Measurements from ENCODE around the gene ATP11B.

The ATP11B gene

DNA sequence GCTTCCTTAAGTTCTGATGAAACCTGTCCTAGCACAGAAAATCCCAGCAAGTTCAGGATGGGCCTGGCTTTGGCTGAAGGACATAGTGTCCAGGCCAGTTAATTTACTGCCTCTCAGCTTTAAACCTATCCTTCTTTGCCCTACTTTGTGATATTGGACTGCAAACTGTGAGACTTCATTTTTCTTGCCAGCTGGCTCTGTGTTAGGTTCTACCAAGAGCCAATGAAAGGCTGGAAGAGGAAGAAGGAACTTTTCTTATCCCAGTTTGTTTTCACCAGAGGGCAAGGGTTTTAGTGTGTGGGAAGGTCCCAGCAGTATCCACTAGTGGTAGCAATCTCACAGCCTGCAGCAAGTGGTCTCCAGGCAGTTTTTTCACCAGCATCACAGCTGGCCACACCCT is 168.9 kb downstream of the ATP11B start:
- peak in 1 of 2 experiments; percentile 27 for DNase-seq (ENCODE audit: low read depth in 1 of 2, low spot score in 1 of 2)
- no peak for TF ChIP-seq JUND (IDR thresholded peaks at IDR 0.05; ENCODE audit: low read depth)
- in situ Hi-C loops (cut with HindIII; ENCODE audit: low pct_unique_long_range_greater_than_20kb, low sequenced_read_pairs): no loop called here

- in situ Hi-C loops (cut with HindIII; ENCODE audit: low pct_unique_long_range_greater_than_20kb, low sequenced_read_pairs): no loop called here
- no peak for TF ChIP-seq JUND (IDR thresholded peaks at IDR 0.05; ENCODE audit: low read depth)
- no peak for DNase-seq (ENCODE audit: low read depth in 1 of 2, low spot score in 1 of 2)
These were observed 170.9 kb downstream of the ATP11B start for GRCh38 chr3:182964179-182964578.

DNA sequence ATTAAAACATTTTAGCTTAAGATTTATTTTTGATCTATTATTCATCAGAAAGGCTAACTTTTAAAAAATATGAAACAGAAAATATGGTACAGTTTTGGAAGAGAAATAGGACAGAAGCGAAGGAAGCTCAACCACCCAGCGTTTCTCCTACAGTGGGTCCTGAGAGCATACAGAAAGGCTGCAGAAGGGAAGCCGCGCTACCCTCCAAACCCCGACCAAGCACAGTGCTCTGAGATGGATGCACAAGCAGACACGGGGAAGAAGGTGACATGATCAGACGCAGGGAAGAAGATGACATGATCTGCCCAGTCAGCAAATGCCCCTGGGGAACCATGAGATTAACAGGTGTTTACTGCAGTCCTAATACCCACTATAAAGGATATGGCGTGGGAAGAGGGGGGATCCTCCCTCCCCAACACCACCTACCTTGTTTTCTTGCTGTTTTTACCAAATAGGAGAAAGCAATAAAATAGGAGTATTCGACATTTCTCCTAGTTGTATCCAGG is 172.6 kb downstream of the ATP11B start:
- TF ChIP-seq JUND (IDR thresholded peaks at IDR 0.05; ENCODE audit: low read depth): no peak
- no peak for DNase-seq (ENCODE audit: low read depth in 1 of 2, low spot score in 1 of 2)
- in situ Hi-C loops (cut with HindIII; ENCODE audit: low pct_unique_long_range_greater_than_20kb, low sequenced_read_pairs): no loop called here

DNA sequence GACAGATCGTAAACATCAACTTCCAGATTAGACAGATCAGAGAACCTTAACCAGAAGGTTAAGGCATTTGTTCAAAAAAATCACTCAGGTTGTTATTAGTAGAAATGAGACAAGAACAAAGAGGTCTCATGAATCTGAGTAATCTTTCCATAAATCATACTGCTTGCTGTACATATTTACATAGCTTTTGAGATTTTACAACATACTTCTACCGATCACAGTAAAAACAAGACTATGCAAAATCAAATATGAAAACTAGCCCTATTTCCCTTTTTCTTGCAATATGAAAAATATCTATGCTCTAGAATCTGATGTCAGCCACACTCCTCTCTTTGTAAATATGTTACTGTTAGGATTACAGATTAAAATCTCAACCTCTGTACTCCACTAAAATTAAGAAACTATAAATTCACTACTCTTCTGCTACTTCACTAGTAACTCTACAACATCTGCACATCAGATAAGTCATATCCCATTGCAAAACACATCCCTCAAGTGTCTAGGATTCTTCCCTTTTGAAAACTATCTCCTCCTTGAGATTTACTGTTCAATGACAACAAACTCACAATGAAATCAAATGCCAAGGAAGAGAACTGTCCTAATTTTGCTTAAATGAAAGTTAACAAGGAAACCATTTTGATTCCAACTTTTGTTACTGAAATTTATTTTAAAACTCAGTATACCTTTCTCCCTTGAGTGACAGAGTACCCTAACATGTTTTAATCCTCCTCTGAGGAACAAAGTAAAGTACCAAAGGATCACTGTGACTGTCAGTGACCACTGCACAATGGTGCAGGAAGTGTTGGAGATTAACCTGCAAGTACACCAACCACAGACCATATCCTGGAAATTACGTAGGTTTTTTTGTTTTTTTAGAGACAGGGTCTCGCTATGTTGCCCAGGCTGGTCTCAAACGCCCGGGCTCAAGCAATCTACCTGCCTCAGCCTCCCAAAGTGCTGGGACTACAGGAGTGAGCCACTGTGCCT is 174.2 kb downstream of the ATP11B start:
- no peak for TF ChIP-seq JUND (IDR thresholded peaks at IDR 0.05; ENCODE audit: low read depth)
- in situ Hi-C loops (cut with HindIII; ENCODE audit: low pct_unique_long_range_greater_than_20kb, low sequenced_read_pairs): no loop called here
- DNase-seq (ENCODE audit: low read depth in 1 of 2, low spot score in 1 of 2): no peak

DNA sequence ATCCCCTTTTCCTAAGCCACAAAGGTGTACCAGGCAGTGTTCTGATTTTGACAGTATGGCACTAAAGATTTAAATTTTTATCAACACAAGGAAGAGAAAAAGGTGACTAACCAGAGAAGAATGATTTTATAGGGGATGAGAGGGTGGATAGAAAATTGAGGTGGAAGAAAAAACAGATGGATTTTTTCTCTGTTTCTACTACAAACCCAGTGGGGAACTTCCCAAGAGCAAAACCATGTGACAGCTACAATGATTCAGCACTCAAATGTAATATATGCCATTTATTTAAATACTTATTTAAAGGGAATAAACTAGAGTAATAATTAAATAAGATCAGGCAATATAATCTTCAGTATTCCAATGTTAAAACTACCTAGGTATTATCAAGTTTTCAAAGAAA is 176.0 kb downstream of the ATP11B start:
- DNase-seq (ENCODE audit: low read depth in 1 of 2, low spot score in 1 of 2): no peak
- in situ Hi-C loops (cut with HindIII; ENCODE audit: low pct_unique_long_range_greater_than_20kb, low sequenced_read_pairs): no loop called here
- TF ChIP-seq JUND (IDR thresholded peaks at IDR 0.05; ENCODE audit: low read depth): no peak

DNA sequence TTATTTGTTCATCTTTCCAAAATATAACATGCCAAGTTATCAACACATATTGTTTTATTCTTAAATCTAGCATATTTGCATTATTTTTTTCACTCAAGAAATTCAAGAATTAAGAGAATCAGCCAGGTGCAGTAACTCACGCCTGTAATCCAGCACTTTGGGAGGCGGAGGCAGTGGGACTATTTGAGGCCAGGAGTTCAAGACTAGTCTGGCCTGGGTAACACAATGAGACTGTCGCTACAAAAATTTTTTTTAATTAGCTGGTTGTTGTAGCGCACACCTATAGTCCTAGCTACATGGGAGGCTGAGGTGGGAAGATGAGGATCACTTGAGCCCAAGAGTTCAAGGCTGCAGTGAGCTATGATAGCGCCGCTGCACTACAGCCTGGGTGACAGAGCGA is 176.5 kb downstream of the ATP11B start:
- in situ Hi-C loops (cut with HindIII; ENCODE audit: low pct_unique_long_range_greater_than_20kb, low sequenced_read_pairs): no loop called here
- TF ChIP-seq JUND (IDR thresholded peaks at IDR 0.05; ENCODE audit: low read depth): no peak
- no peak for DNase-seq (ENCODE audit: low read depth in 1 of 2, low spot score in 1 of 2)

DNA sequence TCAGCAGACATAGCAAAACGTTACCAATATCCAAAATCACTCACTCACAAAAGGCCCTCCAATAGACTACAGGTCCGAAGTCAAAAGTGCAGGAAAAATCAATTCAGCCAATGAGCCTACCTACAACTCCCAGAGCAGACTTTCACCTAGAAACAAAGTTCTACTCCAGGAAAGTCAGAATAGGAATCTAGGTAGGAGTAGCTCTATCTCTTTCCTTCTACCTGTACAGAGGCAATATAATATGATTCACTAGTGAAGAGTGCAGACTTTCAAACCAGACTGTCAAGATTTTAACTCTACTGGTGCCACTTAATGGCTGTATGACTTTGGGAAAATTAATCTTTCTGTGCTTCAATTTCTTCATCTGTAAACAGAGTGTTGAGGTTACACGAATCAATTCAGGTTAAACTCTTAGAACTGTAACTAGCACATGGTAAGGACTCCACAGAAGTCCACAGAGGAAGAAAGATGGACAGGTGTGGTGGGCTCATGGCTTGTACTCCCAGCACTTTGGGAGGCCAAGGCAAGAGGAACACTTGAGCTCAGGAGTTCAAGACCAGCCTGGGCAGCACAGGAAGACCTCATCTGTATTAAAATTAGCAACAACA is 177.6 kb downstream of the ATP11B start:
- no peak for TF ChIP-seq JUND (IDR thresholded peaks at IDR 0.05; ENCODE audit: low read depth)
- in situ Hi-C loops (cut with HindIII; ENCODE audit: low pct_unique_long_range_greater_than_20kb, low sequenced_read_pairs): no loop called here
- DNase-seq (ENCODE audit: low read depth in 1 of 2, low spot score in 1 of 2): no peak

Measured in T47D (cell line).